Activated CD4-positive, alpha-beta T cell treated with anti-CD3 and anti-CD28 coated beads, Interleukin-2, amount 10 ng/mL, durations not matched to agents 7 days and 5 days (primary cell): Measurements from ENCODE around the gene CFAP58. TPM values are rescaled to one million over a fixed set of nuclear protein-coding genes. Genes with fewer than 3 reads are reported as not detected.
"Not testable (repeated sequence)": the region's sequence is repeated elsewhere in the genome, so short reads cannot be mapped to it uniquely, and the experiment has no call there.

Experiments used
- CTCF ChIA-PET: fragments of 350-600 bp; sonication (Branson Sonifier 250); formaldehyde crosslinking; loops from one replicate; lab custom pipeline; 2021; ENCODE audit warnings: antibody characterized with exemption; lab: Charles Lee
- POLR2A ChIA-PET: fragments of 350-600 bp; sonication (Branson Sonifier 250); formaldehyde crosslinking; loops from one replicate; lab custom pipeline; 2021; ENCODE audit warnings: antibody characterized with exemption; lab: Charles Lee
- DNase-seq: peaks from one replicate; pipeline ENCODE4 v3.0.0-alpha.2; 2020
- H3K27ac Mint-ChIP-seq: one replicate; pipeline ENCODE4 v1.8.0; 2021; ENCODE audit warnings: mild to moderate bottlenecking, moderate library complexity, mixed read lengths
- H3K27me3 Mint-ChIP-seq: one replicate; pipeline ENCODE4 v1.8.0; 2021; ENCODE audit warnings: mixed read lengths
- H3K36me3 Mint-ChIP-seq: one replicate; pipeline ENCODE4 v1.8.0; 2021; ENCODE audit warnings: low read depth, mixed read lengths
- H3K4me1 Mint-ChIP-seq: one replicate; pipeline ENCODE4 v1.8.0; 2021; ENCODE audit warnings: mixed read lengths
- H3K4me3 Mint-ChIP-seq: one replicate; pipeline ENCODE4 v1.8.0; 2021; ENCODE audit warnings: mild to moderate bottlenecking, moderate library complexity, mixed read lengths
- H3K9me3 Mint-ChIP-seq: one replicate; pipeline ENCODE4 v1.8.0; 2021; ENCODE audit warnings: mixed read lengths
- total RNA-seq, 2 experiments: library from RNA; stranded (reverse); gene quantifications; one replicate each; pipeline ENCODE4 v1.2.3, GENCODE V29; 2021

CFAP58 gene
- total RNA-seq, 2 experiments from 2014 or later = 0.22 to 0.27 TPM

- CTCF ChIA-PET, H3K4me3 Mint-ChIP-seq, H3K27ac Mint-ChIP-seq, H3K4me1 Mint-ChIP-seq, H3K9me3 Mint-ChIP-seq, H3K36me3 Mint-ChIP-seq, H3K27me3 Mint-ChIP-seq, DNase-seq, POLR2A ChIA-PET: not testable (repeated sequence)
These were observed 111.9 kb downstream of the CFAP58 start for GRCh38 chr10:104465575-104465974.

- H3K9me3 Mint-ChIP-seq, POLR2A ChIA-PET, DNase-seq, H3K27ac Mint-ChIP-seq, H3K4me3 Mint-ChIP-seq, H3K4me1 Mint-ChIP-seq, H3K36me3 Mint-ChIP-seq: not testable (repeated sequence)
- CTCF ChIA-PET = interaction anchor here (1.1 kb wide), 1 partner anchor 15 kb away, joined by 4 read pairs; no protein-coding TSS in a partner anchor
- H3K27me3 Mint-ChIP-seq = peaks cover 12% of the 10 kb centered on the region
These were observed 115.2 kb downstream of the CFAP58 start for GRCh38 chr10:104468818-104469217.

GRCh38 chr10:104472505-104472904, 118.9 kb downstream of the CFAP58 start:
- Mint-ChIP-seq H3K27me3 (peaks cover 15% of the 10 kb centered on the region), H3K4me1 (no peaks in the 10 kb centered on the region)
- CTCF ChIA-PET = no interaction called here

GRCh38 chr10:104472957-104473745, 119.5 kb downstream of the CFAP58 start:
- no peaks in the 10 kb centered on the region for H3K36me3 Mint-ChIP-seq
- no peak overlapping the region for H3K4me3 Mint-ChIP-seq
- no peak for DNase-seq
- H3K27me3 Mint-ChIP-seq = peaks cover 15% of the 10 kb centered on the region
- H3K4me1 Mint-ChIP-seq = no peaks in the 10 kb centered on the region
- ChIA-PET POLR2A (no interaction called here), CTCF (interaction anchor here (0.8 kb wide), 1 partner anchor 10 kb away, joined by 3 read pairs; no protein-coding TSS in a partner anchor)
- no peak overlapping the region for H3K27ac Mint-ChIP-seq
- H3K9me3 Mint-ChIP-seq = no peaks in the 10 kb centered on the region

More at GRCh38 chr10:104472505-104472904, 118.9 kb downstream of the CFAP58 start:
- Mint-ChIP-seq H3K27ac (no peak overlapping the region), H3K9me3 (no peaks in the 10 kb centered on the region), H3K36me3 (no peaks in the 10 kb centered on the region), H3K4me3 (no peak overlapping the region)
- DNase-seq = no peak
- POLR2A ChIA-PET = no interaction called here

GRCh38 chr10:104478380-104478779, 124.7 kb downstream of the CFAP58 start:
- Mint-ChIP-seq H3K27me3 (peaks cover 9% of the 10 kb centered on the region), H3K9me3 (no peaks in the 10 kb centered on the region), H3K27ac (no peak overlapping the region), H3K4me1 (no peaks in the 10 kb centered on the region), H3K4me3 (no peak overlapping the region), H3K36me3 (no peaks in the 10 kb centered on the region)
- ChIA-PET CTCF (no interaction called here), POLR2A (no interaction called here)
- DNase-seq = no peak

- Mint-ChIP-seq H3K36me3 (no peaks in the 10 kb centered on the region), H3K4me3 (no peak overlapping the region), H3K9me3 (no peaks in the 10 kb centered on the region), H3K27ac (no peak overlapping the region), H3K27me3 (peaks cover 9% of the 10 kb centered on the region), H3K4me1 (no peaks in the 10 kb centered on the region)
- DNase-seq = no peak
- ChIA-PET CTCF (interaction anchor here (1.3 kb wide), 1 partner anchor 54 kb away, joined by 3 read pairs; no protein-coding TSS in a partner anchor), POLR2A (no interaction called here)
These were observed 126.4 kb downstream of the CFAP58 start for GRCh38 chr10:104479906-104480593.

- Mint-ChIP-seq H3K9me3 (no peaks in the 10 kb centered on the region), H3K27ac (no peak overlapping the region), H3K4me3 (no peak overlapping the region), H3K36me3 (no peaks in the 10 kb centered on the region), H3K27me3 (peaks cover 9% of the 10 kb centered on the region), H3K4me1 (no peaks in the 10 kb centered on the region)
- no peak for DNase-seq
- CTCF ChIA-PET = interaction anchor here (1.3 kb wide), 1 partner anchor 55 kb away, joined by 3 read pairs; no protein-coding TSS in a partner anchor
- POLR2A ChIA-PET = no interaction called here
These were observed 127.2 kb downstream of the CFAP58 start for GRCh38 chr10:104480797-104481196.

- no peak overlapping the region for H3K4me3 Mint-ChIP-seq
- no peak overlapping the region for H3K27ac Mint-ChIP-seq
- ChIA-PET CTCF (no interaction called here), POLR2A (no interaction called here)
- peaks cover 11% of the 10 kb centered on the region for H3K27me3 Mint-ChIP-seq
- no peaks in the 10 kb centered on the region for H3K4me1 Mint-ChIP-seq
- DNase-seq = no peak
- no peaks in the 10 kb centered on the region for H3K9me3 Mint-ChIP-seq
- H3K36me3 Mint-ChIP-seq = no peaks in the 10 kb centered on the region
These were observed 129.9 kb downstream of the CFAP58 start for GRCh38 chr10:104483582-104483981.

GRCh38 chr10:104485632-104486031, 132.0 kb downstream of the CFAP58 start:
- Mint-ChIP-seq H3K4me3 (no peak overlapping the region), H3K36me3 (no peaks in the 10 kb centered on the region), H3K4me1 (no peaks in the 10 kb centered on the region), H3K27me3 (peaks cover 11% of the 10 kb centered on the region), H3K9me3 (no peaks in the 10 kb centered on the region), H3K27ac (no peak overlapping the region)
- ChIA-PET POLR2A (no interaction called here), CTCF (no interaction called here)
- no peak for DNase-seq

- Mint-ChIP-seq H3K27ac (no peak overlapping the region), H3K4me3 (no peak overlapping the region), H3K36me3 (no peaks in the 10 kb centered on the region), H3K9me3 (no peaks in the 10 kb centered on the region), H3K27me3 (peaks cover 11% of the 10 kb centered on the region), H3K4me1 (no peaks in the 10 kb centered on the region)
- ChIA-PET CTCF (no interaction called here), POLR2A (no interaction called here)
- DNase-seq = no peak
These were observed 133.2 kb downstream of the CFAP58 start for GRCh38 chr10:104486803-104487202.

GRCh38 chr10:104487794-104488438, 134.3 kb downstream of the CFAP58 start:
- ChIA-PET CTCF (interaction anchor here (0.7 to 1.3 kb wide), 2 partner anchors 9 to 15 kb away, joined by 3 to 4 read pairs; no protein-coding TSS in a partner anchor), POLR2A (no interaction called here)
- Mint-ChIP-seq H3K4me3 (no peak overlapping the region), H3K36me3 (no peaks in the 10 kb centered on the region), H3K27me3 (peaks cover 9% of the 10 kb centered on the region), H3K27ac (no peak overlapping the region), H3K9me3 (no peaks in the 10 kb centered on the region), H3K4me1 (no peaks in the 10 kb centered on the region)
- no peak for DNase-seq

- ChIA-PET CTCF (interaction anchor here (0.7 to 1.3 kb wide), 2 partner anchors 9 to 15 kb away, joined by 3 to 4 read pairs; no protein-coding TSS in a partner anchor), POLR2A (no interaction called here)
- Mint-ChIP-seq H3K4me1 (no peaks in the 10 kb centered on the region), H3K9me3 (no peaks in the 10 kb centered on the region), H3K27me3 (peaks cover 6% of the 10 kb centered on the region), H3K4me3 (no peak overlapping the region), H3K27ac (no peak overlapping the region), H3K36me3 (no peaks in the 10 kb centered on the region)
- DNase-seq = no peak
These were observed 134.8 kb downstream of the CFAP58 start for GRCh38 chr10:104488439-104488832.
